ENCODE measurements around the gene DENND1B.

DENND1B gene, protein sequence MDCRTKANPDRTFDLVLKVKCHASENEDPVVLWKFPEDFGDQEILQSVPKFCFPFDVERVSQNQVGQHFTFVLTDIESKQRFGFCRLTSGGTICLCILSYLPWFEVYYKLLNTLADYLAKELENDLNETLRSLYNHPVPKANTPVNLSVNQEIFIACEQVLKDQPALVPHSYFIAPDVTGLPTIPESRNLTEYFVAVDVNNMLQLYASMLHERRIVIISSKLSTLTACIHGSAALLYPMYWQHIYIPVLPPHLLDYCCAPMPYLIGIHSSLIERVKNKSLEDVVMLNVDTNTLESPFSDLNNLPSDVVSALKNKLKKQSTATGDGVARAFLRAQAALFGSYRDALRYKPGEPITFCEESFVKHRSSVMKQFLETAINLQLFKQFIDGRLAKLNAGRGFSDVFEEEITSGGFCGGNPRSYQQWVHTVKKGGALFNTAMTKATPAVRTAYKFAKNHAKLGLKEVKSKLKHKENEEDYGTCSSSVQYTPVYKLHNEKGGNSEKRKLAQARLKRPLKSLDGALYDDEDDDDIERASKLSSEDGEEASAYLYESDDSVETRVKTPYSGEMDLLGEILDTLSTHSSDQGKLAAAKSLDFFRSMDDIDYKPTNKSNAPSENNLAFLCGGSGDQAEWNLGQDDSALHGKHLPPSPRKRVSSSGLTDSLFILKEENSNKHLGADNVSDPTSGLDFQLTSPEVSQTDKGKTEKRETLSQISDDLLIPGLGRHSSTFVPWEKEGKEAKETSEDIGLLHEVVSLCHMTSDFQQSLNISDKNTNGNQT

DNA sequence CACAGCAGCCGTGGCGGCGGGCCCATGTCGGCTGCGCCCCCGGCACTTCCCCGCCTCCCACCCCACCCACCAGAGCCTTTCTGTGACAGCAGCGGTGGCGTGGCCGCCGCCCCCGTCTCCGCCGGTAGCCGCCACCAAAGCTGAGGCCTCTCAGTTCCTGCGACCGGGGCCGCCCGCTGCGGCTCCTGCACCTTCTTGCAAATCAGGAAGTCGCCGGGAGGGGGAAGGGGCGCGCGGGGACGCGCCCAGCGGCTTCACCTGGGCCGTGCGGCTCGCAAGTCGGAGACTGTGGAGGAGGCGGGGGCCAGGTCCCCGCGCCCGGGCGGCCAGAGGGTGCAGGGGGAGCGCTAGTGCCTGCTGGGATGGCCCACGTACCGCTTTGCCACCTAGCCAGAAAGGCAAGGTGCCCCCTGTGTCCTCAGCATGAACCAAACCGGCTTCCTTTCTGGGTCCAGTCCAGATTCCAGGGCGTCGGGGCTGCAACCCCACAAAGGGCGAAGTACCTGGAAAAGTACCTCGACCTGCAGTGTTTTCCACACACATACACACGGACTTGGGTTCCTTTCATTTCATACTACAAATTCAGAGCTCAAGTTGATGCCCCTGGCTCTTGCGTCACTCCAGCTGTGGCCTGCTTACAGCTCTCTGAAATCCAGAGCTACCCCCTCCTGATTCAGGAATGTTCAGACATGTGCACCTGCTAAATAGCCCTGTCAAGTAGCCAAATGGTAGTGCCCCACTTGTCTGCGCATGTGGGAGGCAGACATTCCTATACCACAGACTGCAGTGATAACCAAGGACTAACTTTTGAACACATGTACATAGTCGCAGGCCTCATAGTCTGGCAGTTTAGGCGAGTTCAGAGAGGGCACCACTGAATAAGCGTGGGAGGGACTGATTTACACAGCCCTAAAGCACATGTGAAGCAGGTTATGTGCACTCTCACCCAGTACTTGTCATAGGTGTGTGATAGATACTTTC is at the start of gene DENND1B:
TSS of gene DENND1B (minus strand) at position 199 of the 981 bp plus-strand sequence. CDS start 325 bp downstream, outside the sequence.
- DNase-seq (ENCODE audit: low spot score): no peak

DNA sequence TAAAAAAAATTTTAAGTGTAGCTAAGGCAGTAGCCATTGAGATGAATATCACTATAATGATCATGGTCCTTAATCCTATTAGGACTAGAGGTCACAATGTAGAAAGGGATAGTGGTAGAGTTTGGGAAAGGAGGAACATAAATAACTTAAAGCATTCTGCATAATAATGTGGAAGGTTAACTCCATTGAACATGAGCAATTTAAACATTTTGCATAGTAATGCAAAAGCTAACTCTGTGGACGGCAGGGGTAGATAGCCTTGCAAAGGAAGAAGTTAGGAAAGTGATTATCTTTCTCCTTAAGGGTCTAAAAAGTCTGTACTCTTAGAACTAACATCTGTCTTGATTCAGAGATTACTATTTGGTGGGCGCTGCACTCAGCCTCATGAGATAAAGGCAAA is 39.0 kb upstream of the DENND1B start:
- no peak for DNase-seq (ENCODE audit: low spot score)

DNA sequence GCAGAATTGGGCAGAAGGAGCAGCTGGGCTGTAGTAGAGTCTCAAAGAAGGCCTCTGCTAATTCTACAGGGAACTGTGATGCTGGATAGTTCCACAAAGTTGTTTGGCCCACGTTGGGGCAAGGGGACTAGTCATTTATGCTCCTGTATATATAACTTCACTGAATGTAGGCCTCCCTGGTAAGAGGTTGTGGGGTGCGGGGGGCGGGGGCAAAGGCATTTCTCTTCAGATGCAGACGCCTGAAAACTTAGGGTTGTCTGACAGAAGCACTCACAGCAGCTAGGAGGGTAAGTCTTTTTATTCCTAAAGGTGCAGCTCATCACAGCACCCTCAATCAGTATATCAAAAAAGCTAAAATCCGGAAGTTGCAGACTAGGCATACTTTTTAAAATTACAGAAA is 38.5 kb upstream of the DENND1B start:
- no peak for DNase-seq (ENCODE audit: low spot score)

DNA sequence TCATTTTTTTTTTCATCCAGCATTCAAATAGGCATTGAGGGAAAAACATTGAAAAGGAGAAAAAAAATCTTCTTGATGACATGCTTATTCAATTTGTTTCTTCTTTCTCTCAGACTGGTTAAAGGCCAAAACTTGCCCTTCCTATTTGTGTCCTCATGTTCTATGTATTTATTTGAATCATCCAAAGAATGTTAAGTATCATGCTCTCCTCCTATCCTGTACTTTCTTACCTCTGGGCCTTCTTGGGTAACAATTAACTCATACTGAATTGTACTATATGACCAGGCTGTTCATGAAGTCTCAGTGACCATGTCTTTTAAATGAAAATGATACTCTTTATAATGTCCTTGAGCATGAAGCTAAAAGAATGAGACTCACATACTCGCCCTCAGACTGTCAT is 36.5 kb upstream of the DENND1B start:
- DNase-seq (ENCODE audit: low spot score): no peak

DNA sequence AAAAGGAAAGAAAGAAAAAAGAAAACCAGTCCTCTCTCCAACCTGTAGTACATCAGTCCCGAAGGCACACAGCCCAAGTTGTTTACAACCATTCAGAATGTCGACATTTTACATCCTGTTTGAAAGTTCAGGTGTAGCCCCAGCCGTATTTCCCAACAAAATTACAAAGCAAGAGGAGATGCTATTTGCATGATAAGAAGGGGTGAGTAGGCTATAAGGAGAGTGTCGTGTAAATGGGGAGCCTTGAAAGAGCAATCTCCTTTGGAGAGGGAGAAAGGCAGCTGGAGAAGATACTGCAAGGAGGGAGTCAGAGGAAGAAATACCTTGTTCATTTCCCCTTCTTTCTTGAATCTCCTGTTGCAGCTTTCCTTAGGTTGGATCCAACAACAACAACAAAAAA is 35.5 kb upstream of the DENND1B start:
- DNase-seq (ENCODE audit: low spot score): no peak

DNA sequence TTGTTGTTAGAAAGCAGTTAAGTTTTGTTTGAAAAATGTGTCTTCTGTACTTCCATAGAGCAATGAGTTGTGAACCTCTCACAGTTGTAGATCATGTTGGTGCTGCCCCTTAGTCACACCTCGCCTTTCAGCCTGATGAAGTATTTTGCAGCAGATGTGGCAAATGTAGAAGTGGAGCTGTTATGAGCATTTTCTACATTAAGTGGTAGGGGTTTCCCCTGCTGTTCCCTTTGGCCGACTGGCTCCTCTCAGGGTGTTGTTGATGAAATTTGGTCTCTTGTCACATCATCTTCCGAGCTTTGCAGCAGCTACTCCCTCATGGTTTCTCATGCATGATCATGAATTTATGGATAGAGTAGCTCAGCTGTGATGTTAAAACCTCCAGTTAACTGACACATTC is 33.6 kb upstream of the DENND1B start:
- no peak for DNase-seq (ENCODE audit: low spot score)

DNA sequence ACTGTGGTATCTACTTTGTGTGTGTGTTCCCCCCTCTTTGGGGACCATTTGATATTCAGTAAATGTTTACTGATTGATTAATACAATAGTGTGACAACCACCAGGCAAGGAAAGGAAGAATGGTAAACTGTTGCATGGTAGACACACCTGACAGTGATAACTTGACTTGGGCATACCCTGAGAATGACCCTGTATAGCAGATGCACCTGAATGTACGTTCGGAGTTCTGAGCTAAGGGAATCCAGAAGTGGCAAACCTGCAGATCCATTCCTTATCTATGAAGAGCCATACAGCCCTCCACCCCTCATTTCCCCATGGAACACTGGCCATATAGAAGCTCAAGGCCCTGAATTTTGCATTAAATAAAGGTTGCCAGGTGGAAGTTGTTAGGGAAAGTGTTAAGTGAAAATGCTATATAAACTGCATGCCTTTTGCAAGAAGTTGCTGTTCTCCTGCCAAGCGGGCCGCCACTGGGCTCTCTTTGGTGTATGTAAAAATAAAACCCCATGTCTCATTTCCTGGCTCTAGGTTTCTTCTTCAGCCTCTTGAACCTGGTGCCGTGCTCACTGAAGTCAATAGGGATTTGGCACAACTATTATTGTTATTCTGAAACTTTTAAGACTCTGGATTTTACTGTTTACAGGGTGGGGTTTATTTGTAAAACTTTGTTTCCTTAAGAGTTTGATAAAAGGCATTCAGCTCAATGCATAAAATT is 32.6 kb upstream of the DENND1B start:
- DNase-seq (ENCODE audit: low spot score): no peak

DNA sequence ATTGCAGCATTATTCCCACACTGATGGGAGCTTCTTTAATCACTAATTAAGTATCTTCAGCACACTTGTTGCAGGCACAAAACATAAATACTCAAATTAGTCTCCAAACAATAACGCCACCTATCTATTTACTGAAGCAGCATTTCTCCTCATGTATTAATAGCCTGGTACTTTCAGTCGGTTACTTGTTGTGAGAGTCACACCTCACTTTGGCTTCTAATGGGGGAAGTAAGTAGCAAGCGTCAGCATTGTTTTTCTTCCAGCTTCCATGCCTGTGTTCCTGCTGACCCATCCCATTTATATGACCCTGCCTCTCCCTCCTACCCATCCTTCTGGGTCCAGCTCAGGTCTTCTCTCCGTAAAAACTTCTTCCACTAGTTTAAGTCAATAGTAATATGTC is 31.9 kb upstream of the DENND1B start:
- no peak for DNase-seq (ENCODE audit: low spot score)

DNA sequence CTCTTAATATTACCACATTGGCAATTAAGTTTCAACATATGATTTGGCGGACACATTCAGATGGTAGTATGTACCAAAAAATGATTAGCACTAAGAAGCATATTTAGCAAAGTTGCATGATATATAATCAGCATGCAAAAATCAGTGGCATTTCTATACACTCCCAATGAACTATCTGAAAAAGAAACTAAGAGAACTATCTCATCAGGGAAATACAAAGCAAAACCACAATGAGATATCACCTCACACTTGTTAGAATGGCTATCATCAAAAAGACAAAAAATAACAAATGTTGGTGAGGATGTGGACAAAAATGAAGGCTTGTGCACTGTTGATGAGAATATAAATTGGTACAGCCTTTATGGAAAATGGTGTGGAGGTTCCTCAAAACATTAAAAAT is 31.4 kb upstream of the DENND1B start:
- DNase-seq (ENCODE audit: low spot score): no peak

DNA sequence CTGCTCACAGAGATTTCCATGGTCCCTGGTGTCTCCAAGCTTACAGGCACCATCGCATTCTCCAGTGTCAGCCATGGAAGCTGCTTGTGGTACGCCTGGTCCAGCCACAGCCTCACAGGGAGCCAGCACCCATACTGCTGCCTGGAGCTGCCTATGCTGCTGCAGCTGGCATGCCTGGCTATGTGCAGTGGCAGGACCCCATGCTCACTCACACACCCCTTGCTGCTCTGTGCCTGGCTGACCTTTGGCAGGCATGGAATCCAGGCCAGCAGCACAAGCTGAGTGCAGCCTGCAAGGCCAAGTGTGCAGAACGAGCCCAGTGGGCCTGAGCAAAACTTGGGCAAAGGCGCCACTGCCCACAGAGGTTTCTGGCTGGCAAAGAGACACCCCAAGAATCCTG is 26.4 kb upstream of the DENND1B start:
- DNase-seq (ENCODE audit: low spot score): no peak

DNA sequence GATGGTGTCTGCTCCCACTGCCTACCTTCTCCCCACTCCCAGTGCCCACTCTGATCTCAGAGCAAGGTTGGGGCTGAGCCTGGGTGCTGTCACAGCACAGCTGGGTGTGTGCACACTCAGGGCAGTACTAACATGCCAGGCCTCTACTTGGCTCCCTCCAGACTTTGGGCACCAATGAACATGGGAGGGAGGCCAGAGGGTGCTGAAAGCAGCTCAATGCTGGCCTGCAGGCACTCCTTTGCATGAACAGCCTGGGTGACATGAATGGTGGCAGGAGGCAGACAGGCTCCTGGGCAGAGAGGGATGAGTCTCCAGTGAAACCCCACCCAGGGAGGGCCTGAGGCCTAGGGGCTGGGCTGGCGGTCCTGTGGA is 25.8 kb upstream of the DENND1B start:
- DNase-seq (ENCODE audit: low spot score): no peak

DNA sequence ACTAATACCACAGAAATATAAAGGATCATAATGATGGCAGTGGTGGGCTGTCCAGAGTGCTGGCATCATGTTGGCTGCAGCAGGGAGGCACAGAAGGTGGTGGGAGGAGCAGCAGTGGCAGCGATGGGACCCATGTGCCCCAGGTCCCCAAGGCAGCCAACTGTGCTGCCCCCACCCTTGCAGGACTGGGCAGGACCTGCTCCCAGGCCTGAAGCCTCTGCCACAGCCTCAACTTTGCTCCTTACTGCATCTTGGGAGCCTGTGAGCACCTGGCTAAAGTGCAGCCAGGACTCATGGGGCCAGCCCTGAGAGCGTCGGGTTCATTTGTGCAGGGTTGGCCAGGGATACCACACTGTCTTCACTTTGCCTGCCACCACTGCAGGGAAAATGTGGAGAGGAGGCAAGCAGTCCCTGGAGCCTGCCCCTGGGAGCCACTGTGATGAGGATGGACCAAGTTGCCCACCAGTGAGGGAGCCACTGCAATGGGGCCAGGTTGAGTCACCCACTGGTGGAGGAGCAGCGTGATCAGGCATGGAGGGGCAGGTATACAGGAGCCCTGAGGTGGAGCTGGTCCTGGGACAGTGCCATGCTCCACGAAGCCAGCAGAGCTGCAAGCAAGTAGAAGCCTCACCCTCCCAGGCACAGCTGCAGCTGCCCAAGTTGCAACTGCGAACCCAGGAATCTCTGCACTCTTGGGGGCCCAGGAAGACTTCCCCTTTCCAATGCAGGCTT is 25.3 kb upstream of the DENND1B start:
- DNase-seq (ENCODE audit: low spot score): no peak

DNA sequence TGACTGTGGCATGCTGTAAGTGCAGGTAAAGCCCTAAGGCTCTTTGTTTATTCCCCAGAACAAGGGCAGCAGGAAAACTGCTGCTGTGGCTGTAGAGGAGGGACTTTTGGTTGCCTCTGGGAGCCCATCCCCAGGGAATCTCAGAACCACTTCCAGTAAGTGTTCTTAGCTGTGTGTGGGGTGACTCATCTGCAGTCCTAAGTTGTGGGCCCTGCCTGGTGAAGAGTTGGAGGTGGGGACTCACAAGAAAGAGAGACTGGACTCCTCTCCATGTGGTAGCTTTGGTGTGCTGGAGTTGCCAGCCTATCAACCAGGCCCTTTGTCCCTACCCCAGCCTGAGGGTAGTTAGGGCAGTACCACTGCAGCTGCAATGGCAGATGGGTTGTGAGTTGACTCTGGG is 24.0 kb upstream of the DENND1B start:
- no peak for DNase-seq (ENCODE audit: low spot score)

DNA sequence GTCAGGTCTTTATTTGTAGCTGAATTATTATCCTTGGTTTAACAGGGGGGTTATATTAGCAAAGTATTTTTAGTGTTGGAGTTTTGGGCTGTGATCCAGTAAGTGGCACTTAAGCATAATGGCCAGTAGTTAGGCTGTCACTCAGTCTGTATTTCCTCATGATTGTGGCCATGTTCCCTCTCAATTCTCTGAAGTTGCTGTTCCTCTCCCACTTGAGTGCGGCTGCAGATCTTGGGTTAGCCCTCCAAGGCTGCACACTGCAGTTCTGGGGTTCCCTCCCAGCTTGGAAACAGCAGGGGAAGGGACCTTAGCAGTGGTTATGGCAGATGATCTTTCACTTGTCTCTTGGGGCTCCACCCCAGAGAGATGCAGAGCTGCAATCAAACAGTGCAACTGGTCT is 23.2 kb upstream of the DENND1B start:
- DNase-seq (ENCODE audit: low spot score): no peak

DNA sequence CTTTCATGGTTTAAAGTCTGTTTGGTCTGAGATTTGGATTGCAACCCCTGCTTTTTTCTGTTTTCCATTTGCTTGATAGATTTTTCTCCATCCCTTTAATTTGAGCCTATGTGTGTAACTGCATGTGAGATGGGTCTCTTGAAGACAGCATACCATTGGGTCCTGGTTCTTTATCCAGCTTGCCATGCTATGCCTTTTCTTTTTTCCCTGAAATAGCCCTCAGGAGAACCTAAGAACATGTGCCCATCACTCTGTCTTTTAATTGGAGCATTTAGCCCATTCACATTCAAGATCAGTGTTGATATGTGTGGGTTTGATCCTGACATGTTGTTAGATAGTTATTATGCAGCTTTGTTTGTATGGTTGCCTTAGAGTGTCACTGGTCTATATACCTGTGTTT is 21.7 kb upstream of the DENND1B start:
- no peak for DNase-seq (ENCODE audit: low spot score)

DNA sequence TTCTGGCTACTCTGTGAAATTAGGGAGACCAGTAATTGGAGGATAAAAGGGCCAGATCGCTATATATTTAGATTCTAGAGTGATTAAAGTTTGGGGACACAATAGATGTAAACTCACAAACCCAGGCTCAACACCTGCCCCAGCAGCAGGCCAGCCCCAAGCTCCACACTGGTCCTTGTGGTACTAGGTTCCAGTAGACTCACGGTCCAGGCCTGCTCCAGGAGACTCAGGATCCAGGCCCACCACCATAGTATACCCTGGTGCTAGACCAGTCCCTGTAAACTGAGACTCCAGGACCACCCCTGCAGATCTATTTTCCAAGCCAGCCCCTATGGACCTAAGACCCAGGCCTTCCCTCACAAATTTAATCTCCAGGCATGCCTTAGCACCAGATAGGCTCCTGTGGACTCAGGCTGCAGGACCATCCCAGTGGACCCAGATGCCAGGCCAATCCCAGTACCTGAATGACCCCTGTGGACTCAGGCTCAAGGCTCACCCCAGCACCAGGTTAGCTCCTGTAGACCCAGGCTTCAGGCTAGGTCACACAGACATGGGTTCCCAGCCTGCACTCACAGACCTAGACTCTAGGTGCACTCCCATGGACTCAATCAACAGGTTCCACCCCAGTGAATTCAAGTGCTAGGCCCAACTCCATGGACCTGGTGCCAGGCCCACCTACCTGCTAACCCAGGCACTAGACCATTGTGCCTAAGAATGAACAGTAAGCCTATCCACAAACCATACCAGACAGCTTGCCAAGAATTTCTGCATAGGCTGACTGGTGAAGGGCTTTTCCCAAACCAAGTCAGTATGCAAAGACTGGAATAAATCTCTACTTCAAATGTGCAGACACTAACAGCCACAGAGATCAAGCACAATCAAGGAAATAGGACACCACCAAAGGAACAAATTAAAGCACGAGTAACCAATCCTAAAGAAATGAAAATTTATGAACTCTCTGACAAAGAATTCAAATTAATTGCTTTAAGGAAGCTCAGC is 13.8 kb upstream of the DENND1B start:
- no peak for DNase-seq (ENCODE audit: low spot score)

DNA sequence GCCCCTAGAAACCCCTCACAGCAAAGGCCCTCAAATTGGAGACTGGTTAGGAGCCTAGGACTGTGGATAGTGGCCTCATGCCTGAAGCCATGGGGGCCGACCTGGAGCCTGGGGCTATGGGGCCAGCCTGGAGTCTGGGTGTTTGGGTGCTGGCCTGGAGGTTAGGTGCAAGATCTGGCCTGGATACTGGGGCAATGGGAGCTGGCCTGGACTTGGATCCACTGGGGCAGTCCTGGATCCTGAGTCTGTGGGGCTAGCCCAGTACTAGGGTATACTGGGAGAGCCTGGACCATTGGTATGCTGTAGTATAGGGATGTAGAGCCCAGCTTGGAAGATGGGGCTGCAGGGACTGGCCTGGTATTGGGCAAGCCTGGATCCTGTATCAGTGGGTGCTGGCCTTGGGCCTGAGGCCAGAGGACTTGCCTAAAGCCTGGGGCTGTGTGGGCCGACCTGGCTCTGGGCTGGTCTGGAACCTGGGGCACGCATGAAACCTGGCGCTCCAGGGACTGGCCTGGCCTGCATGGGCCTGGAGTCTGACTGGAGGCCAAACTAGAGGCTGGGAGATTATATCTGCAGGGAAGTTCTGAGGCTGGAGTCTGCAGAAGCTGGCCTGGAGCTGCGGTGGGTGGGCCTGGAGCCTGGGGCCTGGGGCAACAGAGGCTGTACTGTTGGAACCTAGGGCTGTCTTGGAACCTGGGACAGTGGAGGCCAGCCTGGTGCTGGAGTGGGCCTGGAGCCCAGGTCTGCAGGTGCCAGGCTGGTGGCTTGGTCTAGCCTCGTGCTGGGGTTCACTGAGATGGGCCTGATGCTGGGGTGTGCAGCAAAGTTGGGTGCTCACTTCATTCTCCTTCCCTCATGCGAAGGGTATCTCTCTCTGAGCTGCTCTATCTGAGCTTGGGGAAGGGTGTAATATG is 12.6 kb upstream of the DENND1B start:
- no peak for DNase-seq (ENCODE audit: low spot score)

DNA sequence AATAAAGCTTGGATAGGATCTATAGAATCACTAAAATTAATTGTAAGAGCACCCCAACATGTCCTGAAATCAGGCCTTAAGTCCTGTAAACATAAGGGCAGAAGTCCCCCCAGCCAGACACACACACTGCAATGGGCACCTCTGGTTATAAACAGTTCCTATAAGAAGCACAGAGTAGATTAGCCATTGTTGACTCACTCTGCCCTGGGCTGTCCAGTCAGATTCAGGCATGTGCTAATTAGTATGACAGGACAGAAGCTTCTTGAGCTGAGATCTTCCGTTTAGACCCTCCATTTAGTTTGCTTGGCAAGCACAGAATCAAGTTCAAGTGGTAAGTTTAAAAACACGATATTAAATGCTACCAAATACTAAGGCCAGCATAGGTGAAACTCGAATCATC is 11.8 kb upstream of the DENND1B start:
- DNase-seq (ENCODE audit: low spot score): no peak

DNA sequence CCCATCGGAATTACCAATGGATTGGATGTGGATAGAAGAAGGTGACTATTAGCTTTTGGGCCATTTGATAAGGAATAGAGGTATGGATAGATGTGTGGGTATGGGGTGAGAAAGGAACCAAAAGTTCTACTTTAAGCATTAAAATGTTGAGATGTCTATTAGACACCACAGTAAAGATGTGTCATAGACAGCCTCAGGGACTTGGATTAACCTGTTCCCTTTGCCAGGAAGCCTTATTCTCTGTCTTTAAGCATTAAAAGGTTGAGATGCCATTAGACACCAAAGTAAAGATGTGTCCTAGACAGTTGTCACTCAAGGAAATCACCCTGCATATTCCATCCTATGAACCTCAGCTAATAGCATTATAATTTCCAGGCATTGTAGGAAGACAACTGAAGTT is 11.0 kb upstream of the DENND1B start:
- DNase-seq (ENCODE audit: low spot score): no peak

Data from putamen (tissue), 1 donor.